K562 (cell line): ENCODE measurements around the gene PSMC6. TPM values are rescaled to one million over a fixed set of nuclear protein-coding genes. Genes with fewer than 3 reads are reported as not detected.

ENCODE experiments used
- BMI1 ChIP-seq: fragments of 150-350 bp; IDR thresholded peaks from 2 replicates; pipeline ENCODE4 v1.6.1; 2014; ENCODE audit warnings: low read length
- JUNB ChIP-seq: fragments of 450-650 bp; formaldehyde crosslinking; conservative IDR thresholded peaks from 2 replicates; pipeline ENCODE4 v1.4.0; 2020; ENCODE audit warnings: mild to moderate bottlenecking
- KDM4B ChIP-seq, 2 experiments: fragments of 450-650 bp in 1 of 2; sonication (generic) in 1 of 2; IDR thresholded peaks; 2 replicates each; pipeline ENCODE4 v1.6.1; 2016 to 2017; ENCODE audit warnings: borderline replicate concordance in 2 of 2, antibody characterized with exemption in 1 of 2, low read depth in 1 of 2, mild to moderate bottlenecking in 1 of 2
- YY1 ChIP-seq, 3 experiments: IDR thresholded peaks; 2 replicates each; pipeline ENCODE4 v1.6.1; 2011; ENCODE audit warnings: low read length in 2 of 3, mild to moderate bottlenecking in 2 of 3, moderate library complexity in 2 of 3, borderline replicate concordance in 1 of 3, control low read depth in 1 of 3, low read depth in 1 of 3; ENCODE audit not compliant: insufficient read depth in 3 of 3, insufficient replicate concordance in 2 of 3, control insufficient read depth in 1 of 3, insufficient read length in 1 of 3; ENCODE audit errors: extremely low read depth in 1 of 3
- ZNF431 ChIP-seq: sonication (generic); formaldehyde crosslinking; IDR thresholded peaks from 2 replicates; pipeline ENCODE4 v1.8.0; 2022; ENCODE audit warnings: mild to moderate bottlenecking, missing genetic modification reagents
- ZNF445 ChIP-seq: fragments of 250-450 bp; sonication (Bioruptor Pico); IDR thresholded peaks from 2 replicates; pipeline ENCODE4 v1.4.0; 2020; ENCODE audit warnings: low read depth, mild to moderate bottlenecking, moderate library complexity
- polyA plus RNA-seq, 8 experiments: library from polyadenylated mRNA; depleted of rRNA in 4 of 8; stranded (reverse) in 5 of 8; unstranded in 3 of 8; fragments of >200 nt; fragmentation: Nextera tagmentation in 2 of 8; fragmentation: Illumina TruSeq in 1 of 8; extraction: Ambion mirVana in 2 of 8; extraction: Trizol in 1 of 8; gene quantifications; 2 replicates each; pipeline versions ENCODE4 v1.2.1 to v1.2.3, GENCODE V29; 2011 to 2014; ENCODE audit warnings: inconsistent platforms in 1 of 8, missing spikeins in 1 of 8
- total RNA-seq, 7 experiments: library from RNA; depleted of rRNA in 6 of 7; stranded (reverse); fragments of >200 nt in 6 of 7; fragmentation: Illumina TruSeq in 2 of 7; extraction: Trizol in 2 of 7; gene quantifications; 2 replicates each; pipeline versions ENCODE4 v1.2.1 to v1.2.3, GENCODE V29; 2011 to 2021; ENCODE audit warnings: low replicate concordance in 1 of 7
- TF ChIP-seq, protein P1 (sequence below): fragments of 200-600 bp; sonication (generic); IDR thresholded peaks from one replicate; pipeline ENCODE4 v1.6.1; 2012; ENCODE audit warnings: mild to moderate bottlenecking, low read depth, low read length, inconsistent platforms
- TF ChIP-seq, protein P2 (sequence below): sonication (generic); formaldehyde crosslinking; IDR thresholded peaks from 2 replicates; pipeline ENCODE4 v1.8.1; 2022; ENCODE audit warnings: missing genetic modification reagents
- TF ChIP-seq, protein P3 (sequence below): fragments of 450-650 bp; IDR thresholded peaks from 2 replicates; pipeline ENCODE4 v1.6.1; 2017; ENCODE audit warnings: antibody characterized with exemption, mild to moderate bottlenecking

PSMC6 gene
- total and polyA plus RNA-seq, 9 of the 15 experiments (the other 6 are each of a cell fraction or from before 2014, with no cell fraction given): 91.4 to 224 (median 182) TPM

GRCh38 chr14:52733824-52734223 is 26.8 kb downstream of the PSMC6 start (continued):
- TF ChIP-seq, protein P1, sequence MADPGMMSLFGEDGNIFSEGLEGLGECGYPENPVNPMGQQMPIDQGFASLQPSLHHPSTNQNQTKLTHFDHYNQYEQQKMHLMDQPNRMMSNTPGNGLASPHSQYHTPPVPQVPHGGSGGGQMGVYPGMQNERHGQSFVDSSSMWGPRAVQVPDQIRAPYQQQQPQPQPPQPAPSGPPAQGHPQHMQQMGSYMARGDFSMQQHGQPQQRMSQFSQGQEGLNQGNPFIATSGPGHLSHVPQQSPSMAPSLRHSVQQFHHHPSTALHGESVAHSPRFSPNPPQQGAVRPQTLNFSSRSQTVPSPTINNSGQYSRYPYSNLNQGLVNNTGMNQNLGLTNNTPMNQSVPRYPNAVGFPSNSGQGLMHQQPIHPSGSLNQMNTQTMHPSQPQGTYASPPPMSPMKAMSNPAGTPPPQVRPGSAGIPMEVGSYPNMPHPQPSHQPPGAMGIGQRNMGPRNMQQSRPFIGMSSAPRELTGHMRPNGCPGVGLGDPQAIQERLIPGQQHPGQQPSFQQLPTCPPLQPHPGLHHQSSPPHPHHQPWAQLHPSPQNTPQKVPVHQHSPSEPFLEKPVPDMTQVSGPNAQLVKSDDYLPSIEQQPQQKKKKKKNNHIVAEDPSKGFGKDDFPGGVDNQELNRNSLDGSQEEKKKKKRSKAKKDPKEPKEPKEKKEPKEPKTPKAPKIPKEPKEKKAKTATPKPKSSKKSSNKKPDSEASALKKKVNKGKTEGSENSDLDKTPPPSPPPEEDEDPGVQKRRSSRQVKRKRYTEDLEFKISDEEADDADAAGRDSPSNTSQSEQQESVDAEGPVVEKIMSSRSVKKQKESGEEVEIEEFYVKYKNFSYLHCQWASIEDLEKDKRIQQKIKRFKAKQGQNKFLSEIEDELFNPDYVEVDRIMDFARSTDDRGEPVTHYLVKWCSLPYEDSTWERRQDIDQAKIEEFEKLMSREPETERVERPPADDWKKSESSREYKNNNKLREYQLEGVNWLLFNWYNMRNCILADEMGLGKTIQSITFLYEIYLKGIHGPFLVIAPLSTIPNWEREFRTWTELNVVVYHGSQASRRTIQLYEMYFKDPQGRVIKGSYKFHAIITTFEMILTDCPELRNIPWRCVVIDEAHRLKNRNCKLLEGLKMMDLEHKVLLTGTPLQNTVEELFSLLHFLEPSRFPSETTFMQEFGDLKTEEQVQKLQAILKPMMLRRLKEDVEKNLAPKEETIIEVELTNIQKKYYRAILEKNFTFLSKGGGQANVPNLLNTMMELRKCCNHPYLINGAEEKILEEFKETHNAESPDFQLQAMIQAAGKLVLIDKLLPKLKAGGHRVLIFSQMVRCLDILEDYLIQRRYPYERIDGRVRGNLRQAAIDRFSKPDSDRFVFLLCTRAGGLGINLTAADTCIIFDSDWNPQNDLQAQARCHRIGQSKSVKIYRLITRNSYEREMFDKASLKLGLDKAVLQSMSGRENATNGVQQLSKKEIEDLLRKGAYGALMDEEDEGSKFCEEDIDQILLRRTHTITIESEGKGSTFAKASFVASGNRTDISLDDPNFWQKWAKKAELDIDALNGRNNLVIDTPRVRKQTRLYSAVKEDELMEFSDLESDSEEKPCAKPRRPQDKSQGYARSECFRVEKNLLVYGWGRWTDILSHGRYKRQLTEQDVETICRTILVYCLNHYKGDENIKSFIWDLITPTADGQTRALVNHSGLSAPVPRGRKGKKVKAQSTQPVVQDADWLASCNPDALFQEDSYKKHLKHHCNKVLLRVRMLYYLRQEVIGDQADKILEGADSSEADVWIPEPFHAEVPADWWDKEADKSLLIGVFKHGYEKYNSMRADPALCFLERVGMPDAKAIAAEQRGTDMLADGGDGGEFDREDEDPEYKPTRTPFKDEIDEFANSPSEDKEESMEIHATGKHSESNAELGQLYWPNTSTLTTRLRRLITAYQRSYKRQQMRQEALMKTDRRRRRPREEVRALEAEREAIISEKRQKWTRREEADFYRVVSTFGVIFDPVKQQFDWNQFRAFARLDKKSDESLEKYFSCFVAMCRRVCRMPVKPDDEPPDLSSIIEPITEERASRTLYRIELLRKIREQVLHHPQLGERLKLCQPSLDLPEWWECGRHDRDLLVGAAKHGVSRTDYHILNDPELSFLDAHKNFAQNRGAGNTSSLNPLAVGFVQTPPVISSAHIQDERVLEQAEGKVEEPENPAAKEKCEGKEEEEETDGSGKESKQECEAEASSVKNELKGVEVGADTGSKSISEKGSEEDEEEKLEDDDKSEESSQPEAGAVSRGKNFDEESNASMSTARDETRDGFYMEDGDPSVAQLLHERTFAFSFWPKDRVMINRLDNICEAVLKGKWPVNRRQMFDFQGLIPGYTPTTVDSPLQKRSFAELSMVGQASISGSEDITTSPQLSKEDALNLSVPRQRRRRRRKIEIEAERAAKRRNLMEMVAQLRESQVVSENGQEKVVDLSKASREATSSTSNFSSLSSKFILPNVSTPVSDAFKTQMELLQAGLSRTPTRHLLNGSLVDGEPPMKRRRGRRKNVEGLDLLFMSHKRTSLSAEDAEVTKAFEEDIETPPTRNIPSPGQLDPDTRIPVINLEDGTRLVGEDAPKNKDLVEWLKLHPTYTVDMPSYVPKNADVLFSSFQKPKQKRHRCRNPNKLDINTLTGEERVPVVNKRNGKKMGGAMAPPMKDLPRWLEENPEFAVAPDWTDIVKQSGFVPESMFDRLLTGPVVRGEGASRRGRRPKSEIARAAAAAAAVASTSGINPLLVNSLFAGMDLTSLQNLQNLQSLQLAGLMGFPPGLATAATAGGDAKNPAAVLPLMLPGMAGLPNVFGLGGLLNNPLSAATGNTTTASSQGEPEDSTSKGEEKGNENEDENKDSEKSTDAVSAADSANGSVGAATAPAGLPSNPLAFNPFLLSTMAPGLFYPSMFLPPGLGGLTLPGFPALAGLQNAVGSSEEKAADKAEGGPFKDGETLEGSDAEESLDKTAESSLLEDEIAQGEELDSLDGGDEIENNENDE: no peak
- TF ChIP-seq JUNB (CRISPR knock-in tag) (no peak), KDM4B (IDR thresholded peaks at IDR 0.05; ENCODE audit: borderline replicate concordance in 2 of 2, low read depth in 1 of 2) (no peak), YY1 (IDR thresholded peaks at IDR 0.05; ENCODE audit: borderline replicate concordance in 1 of 3, control insufficient read depth in 1 of 3, extremely low read depth in 1 of 3, insufficient read depth in 3 of 3, insufficient read length in 1 of 3, insufficient replicate concordance in 2 of 3, low read depth in 1 of 3, low read length in 2 of 3) (no peak), BMI1 (no peak), ZNF431 (CRISPR knock-in tag) (no peak), ZNF445 (CRISPR knock-in tag) (no peak)
- TF ChIP-seq, protein P2, sequence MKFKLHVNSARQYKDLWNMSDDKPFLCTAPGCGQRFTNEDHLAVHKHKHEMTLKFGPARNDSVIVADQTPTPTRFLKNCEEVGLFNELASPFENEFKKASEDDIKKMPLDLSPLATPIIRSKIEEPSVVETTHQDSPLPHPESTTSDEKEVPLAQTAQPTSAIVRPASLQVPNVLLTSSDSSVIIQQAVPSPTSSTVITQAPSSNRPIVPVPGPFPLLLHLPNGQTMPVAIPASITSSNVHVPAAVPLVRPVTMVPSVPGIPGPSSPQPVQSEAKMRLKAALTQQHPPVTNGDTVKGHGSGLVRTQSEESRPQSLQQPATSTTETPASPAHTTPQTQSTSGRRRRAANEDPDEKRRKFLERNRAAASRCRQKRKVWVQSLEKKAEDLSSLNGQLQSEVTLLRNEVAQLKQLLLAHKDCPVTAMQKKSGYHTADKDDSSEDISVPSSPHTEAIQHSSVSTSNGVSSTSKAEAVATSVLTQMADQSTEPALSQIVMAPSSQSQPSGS: no peak
- TF ChIP-seq, protein P3, sequence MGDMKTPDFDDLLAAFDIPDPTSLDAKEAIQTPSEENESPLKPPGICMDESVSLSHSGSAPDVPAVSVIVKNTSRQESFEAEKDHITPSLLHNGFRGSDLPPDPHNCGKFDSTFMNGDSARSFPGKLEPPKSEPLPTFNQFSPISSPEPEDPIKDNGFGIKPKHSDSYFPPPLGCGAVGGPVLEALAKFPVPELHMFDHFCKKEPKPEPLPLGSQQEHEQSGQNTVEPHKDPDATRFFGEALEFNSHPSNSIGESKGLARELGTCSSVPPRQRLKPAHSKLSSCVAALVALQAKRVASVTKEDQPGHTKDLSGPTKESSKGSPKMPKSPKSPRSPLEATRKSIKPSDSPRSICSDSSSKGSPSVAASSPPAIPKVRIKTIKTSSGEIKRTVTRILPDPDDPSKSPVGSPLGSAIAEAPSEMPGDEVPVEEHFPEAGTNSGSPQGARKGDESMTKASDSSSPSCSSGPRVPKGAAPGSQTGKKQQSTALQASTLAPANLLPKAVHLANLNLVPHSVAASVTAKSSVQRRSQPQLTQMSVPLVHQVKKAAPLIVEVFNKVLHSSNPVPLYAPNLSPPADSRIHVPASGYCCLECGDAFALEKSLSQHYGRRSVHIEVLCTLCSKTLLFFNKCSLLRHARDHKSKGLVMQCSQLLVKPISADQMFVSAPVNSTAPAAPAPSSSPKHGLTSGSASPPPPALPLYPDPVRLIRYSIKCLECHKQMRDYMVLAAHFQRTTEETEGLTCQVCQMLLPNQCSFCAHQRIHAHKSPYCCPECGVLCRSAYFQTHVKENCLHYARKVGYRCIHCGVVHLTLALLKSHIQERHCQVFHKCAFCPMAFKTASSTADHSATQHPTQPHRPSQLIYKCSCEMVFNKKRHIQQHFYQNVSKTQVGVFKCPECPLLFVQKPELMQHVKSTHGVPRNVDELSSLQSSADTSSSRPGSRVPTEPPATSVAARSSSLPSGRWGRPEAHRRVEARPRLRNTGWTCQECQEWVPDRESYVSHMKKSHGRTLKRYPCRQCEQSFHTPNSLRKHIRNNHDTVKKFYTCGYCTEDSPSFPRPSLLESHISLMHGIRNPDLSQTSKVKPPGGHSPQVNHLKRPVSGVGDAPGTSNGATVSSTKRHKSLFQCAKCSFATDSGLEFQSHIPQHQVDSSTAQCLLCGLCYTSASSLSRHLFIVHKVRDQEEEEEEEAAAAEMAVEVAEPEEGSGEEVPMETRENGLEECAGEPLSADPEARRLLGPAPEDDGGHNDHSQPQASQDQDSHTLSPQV: no peak
